K562 (cell line): Measurements from ENCODE around the gene MYO15B. TPM values are rescaled to one million over a fixed set of nuclear protein-coding genes. Genes with fewer than 3 reads are reported as not detected.

ENCODE experiments used
- ATAC-seq: fragments of 200-7000 bp; cut with Tn5 transposase; 3 replicates; pipeline ENCODE4 v1.9.1; 2020; ENCODE audit warnings: moderate library complexity
- BruUV-seq: library from RNA; stranded (reverse); fragments of 400-500 nt; replicated peaks from 2 replicates; lab custom pipeline; 2021; lab: Mats Ljungman, UMichigan
- CTCF ChIA-PET: fragments of 300-600 bp; formaldehyde crosslinking; extraction: SDS; loops from one replicate; lab custom pipeline; 2021; ENCODE audit warnings: low intra/inter-chr PET ratio; lab: Yijun Ruan, JAX
- POLR2A ChIA-PET: fragments of 300-600, 350-650 bp; sonication (Branson Sonifier 250); formaldehyde crosslinking; extraction: SDS; loops from one replicate; lab custom pipeline; 2021; ENCODE audit warnings: antibody characterized with exemption, inconsistent platforms; lab: Yijun Ruan, JAX
- DNase-seq, 4 experiments: peaks; one replicate each; pipeline versions ENCODE4 v3.0.0 to v3.0.0-alpha.2; 2011 to 2018; ENCODE audit warnings: low spot score in 3 of 4, mixed read lengths in 3 of 4; ENCODE audit errors: extremely low read depth in 1 of 4
- FAIRE-seq: peaks from 2 replicates; lab custom pipeline; 2011; peaks lifted over from hg19 to GRCh38; lab: Jason Lieb, UNC
- H2AFZ ChIP-seq: 2 replicates; pipeline ENCODE4 v1.6.0; 2011; ENCODE audit warnings: low read depth, low read length, control low read depth, inconsistent platforms
- H3K27ac ChIP-seq: fragments of 200-600 bp; 3 replicates; pipeline ENCODE4 v1.8.0; 2011; ENCODE audit warnings: low read depth, mild to moderate bottlenecking, control low read depth, inconsistent platforms, low read length, moderate library complexity, mixed read lengths; ENCODE audit errors: extremely low read depth
- H3K27me3 ChIP-seq, 2 experiments: fragments of 300-600 bp in 1 of 2; 2 replicates in 1 of 2; 3 replicates in 1 of 2; pipeline versions ENCODE4 v1.6.0 to v1.8.0; 2011; ENCODE audit warnings: inconsistent platforms in 2 of 2, low read length in 2 of 2, mild to moderate bottlenecking in 1 of 2, mixed read lengths in 1 of 2, moderate library complexity in 1 of 2; ENCODE audit not compliant: control insufficient read depth in 2 of 2, insufficient read depth in 2 of 2
- H3K36me3 ChIP-seq: fragments of 300-600 bp; 3 replicates; pipeline ENCODE4 v1.8.0; 2011; ENCODE audit warnings: mild to moderate bottlenecking, low read length, inconsistent platforms; ENCODE audit not compliant: control insufficient read depth, insufficient read depth
- H3K4me1 ChIP-seq, 2 experiments: fragments of 200-600 bp in 1 of 2; replicated peaks in 1 of 2; 2 replicates in 1 of 2; 3 replicates in 1 of 2; pipeline versions ENCODE4 v1.5.1 to v1.8.0; 2011; ENCODE audit warnings: inconsistent platforms in 2 of 2, low read length in 2 of 2, mild to moderate bottlenecking in 1 of 2, mixed read lengths in 1 of 2, moderate library complexity in 1 of 2; ENCODE audit not compliant: control insufficient read depth in 2 of 2, insufficient read depth in 2 of 2
- H3K4me2 ChIP-seq: 2 replicates; pipeline ENCODE4 v1.6.1; 2011; ENCODE audit warnings: low read length, control low read depth, inconsistent platforms, mixed read lengths; ENCODE audit not compliant: insufficient read depth
- H3K4me3 ChIP-seq: fragments of 200-600 bp; sonication (generic), shearing (Covaris generic); 2 replicates; pipeline ENCODE4 v1.5.1; 2016; ENCODE audit warnings: control low read depth, inconsistent platforms
- H3K79me2 ChIP-seq: fragments of 200-600 bp; 3 replicates; pipeline ENCODE4 v1.8.0; 2011; ENCODE audit warnings: low read length, inconsistent platforms; ENCODE audit not compliant: control insufficient read depth, insufficient read depth
- H3K9ac ChIP-seq, 2 experiments: 2 replicates each; pipeline versions ENCODE4 v1.6.0 to v1.6.1; 2011; ENCODE audit warnings: low read depth in 2 of 2, low read length in 2 of 2, control low read depth in 1 of 2, inconsistent platforms in 1 of 2, mild to moderate bottlenecking in 1 of 2, mixed read lengths in 1 of 2; ENCODE audit not compliant: insufficient read depth in 1 of 2
- H3K9me1 ChIP-seq: one replicate; pipeline ENCODE4 v1.6.0; 2011; ENCODE audit warnings: inconsistent platforms, mild to moderate bottlenecking, low read length, moderate library complexity; ENCODE audit not compliant: control insufficient read depth, insufficient read depth
- H3K9me3 ChIP-seq: replicated peaks from 2 replicates; pipeline ENCODE4 v1.5.1; 2011; ENCODE audit warnings: low read depth, low read length, inconsistent platforms; ENCODE audit not compliant: control insufficient read depth, insufficient read depth
- H4K20me1 ChIP-seq: replicated peaks from 2 replicates; pipeline ENCODE4 v1.6.1; 2011; ENCODE audit warnings: low read length, inconsistent platforms, mixed read lengths; ENCODE audit not compliant: control insufficient read depth, insufficient read depth
- HDAC6 ChIP-seq: IDR thresholded peaks from 2 replicates; pipeline ENCODE4 v1.6.1; 2012; ENCODE audit warnings: low read depth, mild to moderate bottlenecking, control low read depth, inconsistent platforms, low read length, moderate library complexity
- POU5F1 ChIP-seq: fragments of 150-350 bp; IDR thresholded peaks from 2 replicates; pipeline ENCODE4 v1.6.1; 2014; ENCODE audit warnings: borderline replicate concordance, low read length, low read depth, mild to moderate bottlenecking; ENCODE audit not compliant: partially characterized antibody
- ZNF436 ChIP-seq: fragments of 250-450, 450-650 bp; sonication (Bioruptor Pico); formaldehyde crosslinking; IDR thresholded peaks from 2 replicates; pipeline ENCODE4 v1.7.0; 2020; ENCODE audit warnings: mild to moderate bottlenecking
- ZNF668 ChIP-seq: fragments of 250-450 bp; sonication (Bioruptor Pico); IDR thresholded peaks from 2 replicates; pipeline ENCODE4 v1.8.0; 2022; ENCODE audit warnings: mild to moderate bottlenecking, inconsistent platforms
- WGBS: fragments of 100-300 bp; shearing (Covaris generic); methylation state at CpG from one replicate; pipeline ENCODE4 v1.1.6; 2016; ENCODE audit warnings: low coverage, mixed read lengths; ENCODE audit not compliant: insufficient coverage; ENCODE audit errors: missing lambda C conversion rate; 5-methylcytosine and 5-hydroxymethylcytosine counted together
- in situ Hi-C: fragments of 300-500 bp; cut with MboI; formaldehyde crosslinking; loops from 4 replicates; pipeline ENCODE4 v1.15.0; 2018; ENCODE audit warnings: inconsistent platforms, mixed read lengths
- intact Hi-C: fragments of 100-400 bp; cut with micrococcal nuclease; formaldehyde crosslinking; loops from 2 replicates; pipeline ENCODE4 v1.14.2; 2022
- polyA plus RNA-seq, 8 experiments: library from polyadenylated mRNA; depleted of rRNA in 4 of 8; stranded (reverse) in 5 of 8; unstranded in 3 of 8; fragments of >200 nt; fragmentation: Nextera tagmentation in 2 of 8; fragmentation: Illumina TruSeq in 1 of 8; extraction: Ambion mirVana in 2 of 8; extraction: Trizol in 1 of 8; gene quantifications; 2 replicates each; pipeline versions ENCODE4 v1.2.1 to v1.2.3, GENCODE V29; 2011 to 2014; ENCODE audit warnings: inconsistent platforms in 1 of 8, missing spikeins in 1 of 8
- total RNA-seq, 7 experiments: library from RNA; depleted of rRNA in 6 of 7; stranded (reverse); fragments of >200 nt in 6 of 7; fragmentation: Illumina TruSeq in 2 of 7; extraction: Trizol in 2 of 7; gene quantifications; 2 replicates each; pipeline versions ENCODE4 v1.2.1 to v1.2.3, GENCODE V29; 2011 to 2021; ENCODE audit warnings: low replicate concordance in 1 of 7
- TF ChIP-seq, protein P1 (sequence below): fragments of 450-650 bp; IDR thresholded peaks from 2 replicates; pipeline ENCODE4 v1.6.1; 2016; ENCODE audit warnings: borderline replicate concordance
- TF ChIP-seq, protein P2 (sequence below), 3 experiments: fragments of 200-800 bp in 1 of 3; fragments of 250-450 bp in 1 of 3; fragments of 450-650 bp in 1 of 3; sonication (Bioruptor Pico) in 1 of 3; sonication (Bioruptor generic) in 1 of 3; formaldehyde crosslinking in 1 of 3; IDR thresholded peaks; 2 replicates each; pipeline versions ENCODE4 v1.6.1 to v1.8.0; 2016 to 2022; ENCODE audit warnings: mild to moderate bottlenecking in 2 of 3, missing genetic modification characterization in 2 of 3, missing compliant biosample characterization in 1 of 3, moderate library complexity in 1 of 3
- TF ChIP-seq, protein P3 (sequence below): sonication (generic); formaldehyde crosslinking; IDR thresholded peaks from 2 replicates; pipeline ENCODE4 v1.8.1; 2023; ENCODE audit warnings: mild to moderate bottlenecking, missing genetic modification reagents
- TF ChIP-seq, protein P4 (sequence below): sonication (generic); formaldehyde crosslinking; IDR thresholded peaks from 2 replicates; pipeline ENCODE4 v1.8.0; 2022; ENCODE audit warnings: mild to moderate bottlenecking, missing genetic modification reagents

MYO15B gene
- total and polyA plus RNA-seq, 9 of the 15 experiments (the other 6 are each of a cell fraction or from before 2014, with no cell fraction given) = 0.05 to 3.1 (median 0.83) TPM; not detected in 2

DNA sequence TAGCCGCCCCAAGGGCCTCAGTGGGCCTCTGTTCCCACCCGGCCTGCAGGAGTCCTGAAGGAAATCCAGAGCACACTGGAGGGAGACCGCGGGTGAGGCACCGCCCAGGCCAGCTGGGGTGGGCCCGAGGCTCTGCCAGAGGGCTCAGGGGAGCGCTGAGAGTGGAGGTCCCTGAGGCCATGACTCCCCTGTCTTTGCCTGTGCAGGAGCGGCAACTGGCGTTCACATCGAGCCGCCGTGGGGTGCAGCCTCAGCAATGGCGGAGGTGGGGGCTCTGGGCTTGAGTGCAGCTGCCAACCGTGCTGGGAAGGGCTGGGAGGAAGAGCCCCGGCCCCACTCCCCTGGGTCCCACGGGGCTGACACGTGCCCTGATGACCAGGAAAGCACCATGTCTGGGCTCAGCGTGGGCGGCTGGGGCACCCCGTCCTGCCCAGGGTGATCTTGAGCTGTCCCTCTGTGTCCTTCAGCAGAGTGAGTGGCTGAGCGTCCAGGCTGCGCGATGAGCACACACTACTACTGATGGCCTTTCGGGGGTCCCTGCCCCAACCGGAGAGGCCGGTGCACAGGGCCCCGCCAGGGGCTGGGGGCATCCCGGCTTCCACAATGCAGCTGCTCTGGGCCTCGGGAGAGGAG lies 13.1 kb upstream of the MYO15B start:
- Histone ChIP-seq H3K4me3 (no peak overlapping the region), H3K9ac (peak overlapping the region in 1 of 2 experiments; percentile 35; a peak in 1 of 4 replicates), H3K9me1 (no peaks in the 10 kb centered on the region), H2AFZ (no peak overlapping the region), H3K9me3 (no peaks in the 10 kb centered on the region), H3K27me3 (no peaks in the 10 kb centered on the region), H4K20me1 (no peaks in the 10 kb centered on the region), H3K27ac (no peak overlapping the region), H3K36me3 (no peaks in the 10 kb centered on the region; the same call in 2 of the 3 replicates), H3K4me1 (peaks cover 17 to 42% of the 10 kb centered on the region in 2 experiments), H3K4me2 (no peak overlapping the region), H3K79me2 (no peaks in the 10 kb centered on the region)
- intact Hi-C loops (no loop called here), in situ Hi-C loops (no loop called here)
- ATAC-seq (no peak), DNase-seq (no peak), FAIRE-seq (no peak)
- CTCF ChIA-PET = no interaction called here
- WGBS = 72% methylated on average over 16 of the region's 29 CpGs
- POLR2A ChIA-PET = no interaction called here
- no TSS peak for BruUV-seq
- no peak for TF ChIP-seq HDAC6
- TF ChIP-seq ZNF668 (CRISPR knock-in tag) = no peak
- TF ChIP-seq, protein P1, sequence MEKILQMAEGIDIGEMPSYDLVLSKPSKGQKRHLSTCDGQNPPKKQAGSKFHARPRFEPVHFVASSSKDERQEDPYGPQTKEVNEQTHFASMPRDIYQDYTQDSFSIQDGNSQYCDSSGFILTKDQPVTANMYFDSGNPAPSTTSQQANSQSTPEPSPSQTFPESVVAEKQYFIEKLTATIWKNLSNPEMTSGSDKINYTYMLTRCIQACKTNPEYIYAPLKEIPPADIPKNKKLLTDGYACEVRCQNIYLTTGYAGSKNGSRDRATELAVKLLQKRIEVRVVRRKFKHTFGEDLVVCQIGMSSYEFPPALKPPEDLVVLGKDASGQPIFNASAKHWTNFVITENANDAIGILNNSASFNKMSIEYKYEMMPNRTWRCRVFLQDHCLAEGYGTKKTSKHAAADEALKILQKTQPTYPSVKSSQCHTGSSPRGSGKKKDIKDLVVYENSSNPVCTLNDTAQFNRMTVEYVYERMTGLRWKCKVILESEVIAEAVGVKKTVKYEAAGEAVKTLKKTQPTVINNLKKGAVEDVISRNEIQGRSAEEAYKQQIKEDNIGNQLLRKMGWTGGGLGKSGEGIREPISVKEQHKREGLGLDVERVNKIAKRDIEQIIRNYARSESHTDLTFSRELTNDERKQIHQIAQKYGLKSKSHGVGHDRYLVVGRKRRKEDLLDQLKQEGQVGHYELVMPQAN = no peak
- no peak for TF ChIP-seq POU5F1
- TF ChIP-seq, protein P2, sequence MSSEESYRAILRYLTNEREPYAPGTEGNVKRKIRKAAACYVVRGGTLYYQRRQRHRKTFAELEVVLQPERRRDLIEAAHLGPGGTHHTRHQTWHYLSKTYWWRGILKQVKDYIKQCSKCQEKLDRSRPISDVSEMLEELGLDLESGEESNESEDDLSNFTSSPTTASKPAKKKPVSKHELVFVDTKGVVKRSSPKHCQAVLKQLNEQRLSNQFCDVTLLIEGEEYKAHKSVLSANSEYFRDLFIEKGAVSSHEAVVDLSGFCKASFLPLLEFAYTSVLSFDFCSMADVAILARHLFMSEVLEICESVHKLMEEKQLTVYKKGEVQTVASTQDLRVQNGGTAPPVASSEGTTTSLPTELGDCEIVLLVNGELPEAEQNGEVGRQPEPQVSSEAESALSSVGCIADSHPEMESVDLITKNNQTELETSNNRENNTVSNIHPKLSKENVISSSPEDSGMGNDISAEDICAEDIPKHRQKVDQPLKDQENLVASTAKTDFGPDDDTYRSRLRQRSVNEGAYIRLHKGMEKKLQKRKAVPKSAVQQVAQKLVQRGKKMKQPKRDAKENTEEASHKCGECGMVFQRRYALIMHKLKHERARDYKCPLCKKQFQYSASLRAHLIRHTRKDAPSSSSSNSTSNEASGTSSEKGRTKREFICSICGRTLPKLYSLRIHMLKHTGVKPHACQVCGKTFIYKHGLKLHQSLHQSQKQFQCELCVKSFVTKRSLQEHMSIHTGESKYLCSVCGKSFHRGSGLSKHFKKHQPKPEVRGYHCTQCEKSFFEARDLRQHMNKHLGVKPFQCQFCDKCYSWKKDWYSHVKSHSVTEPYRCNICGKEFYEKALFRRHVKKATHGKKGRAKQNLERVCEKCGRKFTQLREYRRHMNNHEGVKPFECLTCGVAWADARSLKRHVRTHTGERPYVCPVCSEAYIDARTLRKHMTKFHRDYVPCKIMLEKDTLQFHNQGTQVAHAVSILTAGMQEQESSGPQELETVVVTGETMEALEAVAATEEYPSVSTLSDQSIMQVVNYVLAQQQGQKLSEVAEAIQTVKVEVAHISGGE (CRISPR knock-in tag; IDR thresholded peaks at IDR 0.05) = no peak
- TF ChIP-seq, protein P3, sequence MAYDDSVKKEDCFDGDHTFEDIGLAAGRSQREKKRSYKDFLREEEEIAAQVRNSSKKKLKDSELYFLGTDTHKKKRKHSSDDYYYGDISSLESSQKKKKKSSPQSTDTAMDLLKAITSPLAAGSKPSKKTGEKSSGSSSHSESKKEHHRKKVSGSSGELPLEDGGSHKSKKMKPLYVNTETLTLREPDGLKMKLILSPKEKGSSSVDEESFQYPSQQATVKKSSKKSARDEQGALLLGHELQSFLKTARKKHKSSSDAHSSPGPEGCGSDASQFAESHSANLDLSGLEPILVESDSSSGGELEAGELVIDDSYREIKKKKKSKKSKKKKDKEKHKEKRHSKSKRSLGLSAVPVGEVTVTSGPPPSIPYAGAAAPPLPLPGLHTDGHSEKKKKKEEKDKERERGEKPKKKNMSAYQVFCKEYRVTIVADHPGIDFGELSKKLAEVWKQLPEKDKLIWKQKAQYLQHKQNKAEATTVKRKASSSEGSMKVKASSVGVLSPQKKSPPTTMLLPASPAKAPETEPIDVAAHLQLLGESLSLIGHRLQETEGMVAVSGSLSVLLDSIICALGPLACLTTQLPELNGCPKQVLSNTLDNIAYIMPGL (CRISPR knock-in tag) = no peak
- TF ChIP-seq, protein P4, sequence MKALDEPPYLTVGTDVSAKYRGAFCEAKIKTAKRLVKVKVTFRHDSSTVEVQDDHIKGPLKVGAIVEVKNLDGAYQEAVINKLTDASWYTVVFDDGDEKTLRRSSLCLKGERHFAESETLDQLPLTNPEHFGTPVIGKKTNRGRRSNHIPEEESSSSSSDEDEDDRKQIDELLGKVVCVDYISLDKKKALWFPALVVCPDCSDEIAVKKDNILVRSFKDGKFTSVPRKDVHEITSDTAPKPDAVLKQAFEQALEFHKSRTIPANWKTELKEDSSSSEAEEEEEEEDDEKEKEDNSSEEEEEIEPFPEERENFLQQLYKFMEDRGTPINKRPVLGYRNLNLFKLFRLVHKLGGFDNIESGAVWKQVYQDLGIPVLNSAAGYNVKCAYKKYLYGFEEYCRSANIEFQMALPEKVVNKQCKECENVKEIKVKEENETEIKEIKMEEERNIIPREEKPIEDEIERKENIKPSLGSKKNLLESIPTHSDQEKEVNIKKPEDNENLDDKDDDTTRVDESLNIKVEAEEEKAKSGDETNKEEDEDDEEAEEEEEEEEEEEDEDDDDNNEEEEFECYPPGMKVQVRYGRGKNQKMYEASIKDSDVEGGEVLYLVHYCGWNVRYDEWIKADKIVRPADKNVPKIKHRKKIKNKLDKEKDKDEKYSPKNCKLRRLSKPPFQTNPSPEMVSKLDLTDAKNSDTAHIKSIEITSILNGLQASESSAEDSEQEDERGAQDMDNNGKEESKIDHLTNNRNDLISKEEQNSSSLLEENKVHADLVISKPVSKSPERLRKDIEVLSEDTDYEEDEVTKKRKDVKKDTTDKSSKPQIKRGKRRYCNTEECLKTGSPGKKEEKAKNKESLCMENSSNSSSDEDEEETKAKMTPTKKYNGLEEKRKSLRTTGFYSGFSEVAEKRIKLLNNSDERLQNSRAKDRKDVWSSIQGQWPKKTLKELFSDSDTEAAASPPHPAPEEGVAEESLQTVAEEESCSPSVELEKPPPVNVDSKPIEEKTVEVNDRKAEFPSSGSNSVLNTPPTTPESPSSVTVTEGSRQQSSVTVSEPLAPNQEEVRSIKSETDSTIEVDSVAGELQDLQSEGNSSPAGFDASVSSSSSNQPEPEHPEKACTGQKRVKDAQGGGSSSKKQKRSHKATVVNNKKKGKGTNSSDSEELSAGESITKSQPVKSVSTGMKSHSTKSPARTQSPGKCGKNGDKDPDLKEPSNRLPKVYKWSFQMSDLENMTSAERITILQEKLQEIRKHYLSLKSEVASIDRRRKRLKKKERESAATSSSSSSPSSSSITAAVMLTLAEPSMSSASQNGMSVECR (CRISPR knock-in tag) = no peak
- TF ChIP-seq ZNF436 (CRISPR knock-in tag) = no peak
